HUDEP-2 (cell line): ENCODE data around the gene WDR93.
"Not testable (repeated sequence)": the region's sequence is repeated elsewhere in the genome, so short reads cannot be mapped to it uniquely, and the experiment has no call there.

Experiments used
- DNase-seq, 76 experiments: peaks; one replicate each; lab custom pipeline; 2025; ENCODE audit not compliant: unreplicated experiment in 76 of 76; lab: John Stamatoyannopoulos, UW

The WDR93 gene

GRCh38 chr15:89680282-89680873 is 10.2 kb upstream of the WDR93 start:
- no peak for DNase-seq

- DNase-seq: no peak
These were observed 9.5 kb upstream of the WDR93 start for GRCh38 chr15:89681146-89681545.

- DNase-seq: no peak
These were observed 4.6 kb upstream of the WDR93 start for GRCh38 chr15:89685995-89686394.

- no peak for DNase-seq
These were observed 4.1 kb upstream of the WDR93 start for GRCh38 chr15:89686522-89686921.

GRCh38 chr15:89689930-89690275 is 708 bp upstream of the WDR93 start:
- DNase-seq: not testable (repeated sequence)

GRCh38 chr15:89693091-89693490 is 2.5 kb downstream of the WDR93 start:
- no peak for DNase-seq

- DNase-seq: no peak
These were observed 3.1 kb downstream of the WDR93 start for GRCh38 chr15:89693696-89694095.

- no peak for DNase-seq
These were observed 4.6 kb downstream of the WDR93 start for GRCh38 chr15:89695198-89695597.

- no peak for DNase-seq
These were observed 13.8 kb downstream of the WDR93 start for GRCh38 chr15:89704411-89704810.

- DNase-seq: no peak
These were observed 17.0 kb downstream of the WDR93 start for GRCh38 chr15:89707577-89707976.

- no peak for DNase-seq
These were observed 24.2 kb downstream of the WDR93 start for GRCh38 chr15:89714775-89715174.

- DNase-seq: no peak
These were observed 32.4 kb downstream of the WDR93 start for GRCh38 chr15:89723031-89723430.

GRCh38 chr15:89724621-89725020 is 34.0 kb downstream of the WDR93 start:
- DNase-seq: no peak

- DNase-seq: no peak
These were observed 34.5 kb downstream of the WDR93 start for GRCh38 chr15:89725064-89725463.

- DNase-seq: no peak
These were observed 37.6 kb downstream of the WDR93 start for GRCh38 chr15:89728254-89728653.

GRCh38 chr15:89731275-89731674 is 40.7 kb downstream of the WDR93 start:
- no peak for DNase-seq

GRCh38 chr15:89732451-89733172 is 42.0 kb downstream of the WDR93 start:
- no peak for DNase-seq

GRCh38 chr15:89735773-89736172 is 45.2 kb downstream of the WDR93 start:
- DNase-seq: no peak

- DNase-seq: peak in 56 of 76 experiments; percentile 2 to 75 (median 34)
These were observed 49.5 kb downstream of the WDR93 start for GRCh38 chr15:89740137-89740536.

GRCh38 chr15:89743011-89743410 is 52.4 kb downstream of the WDR93 start:
- no peak for DNase-seq

GRCh38 chr15:89743594-89743993 is 53.0 kb downstream of the WDR93 start:
- no peak for DNase-seq

- no peak for DNase-seq
These were observed 54.5 kb downstream of the WDR93 start for GRCh38 chr15:89745131-89745530.

- DNase-seq: no peak
These were observed 55.2 kb downstream of the WDR93 start for GRCh38 chr15:89745768-89746167.
